CD14-positive monocyte (primary cell): ENCODE measurements around the gene CXCL5. TPM values are rescaled to one million over a fixed set of nuclear protein-coding genes. Genes with fewer than 3 reads are reported as not detected.
"Not testable (repeated sequence)": the region's sequence is repeated elsewhere in the genome, so short reads cannot be mapped to it uniquely, and the experiment has no call there.

Experiments used
- DNase-seq, 3 donors: peaks; one replicate each; pipeline ENCODE4 v3.0.0-alpha.2; 2011 to 2022
- H2AFZ ChIP-seq: 2 replicates; pipeline ENCODE4 v1.6.0; 2012; ENCODE audit warnings: mild to moderate bottlenecking, low read depth, low read length, inconsistent platforms; ENCODE audit not compliant: insufficient read depth, poor library complexity, severe bottlenecking
- H3K27ac ChIP-seq, 2 donors: 1 replicate in 1 of 2; 2 replicates in 1 of 2; pipeline ENCODE4 v1.5.1; 2012 to 2013; ENCODE audit warnings: low read length in 2 of 2, control low read depth in 1 of 2, inconsistent platforms in 1 of 2, low read depth in 1 of 2, mild to moderate bottlenecking in 1 of 2
- H3K27me3 ChIP-seq, 2 donors: one replicate each; pipeline versions ENCODE4 v1.6.0 to v1.6.1; 2011 to 2013; ENCODE audit warnings: low read length in 2 of 2; ENCODE audit not compliant: control insufficient read depth in 2 of 2, insufficient read depth in 2 of 2
- H3K36me3 ChIP-seq, 2 donors: replicated peaks in 1 of 2; 1 replicate in 1 of 2; 2 replicates in 1 of 2; pipeline versions ENCODE4 v1.5.1 to v1.6.1; 2012 to 2013; ENCODE audit warnings: low read length in 2 of 2, control low read depth in 1 of 2, inconsistent platforms in 1 of 2, mild to moderate bottlenecking in 1 of 2; ENCODE audit not compliant: insufficient read depth in 2 of 2, control insufficient read depth in 1 of 2
- H3K4me1 ChIP-seq, 2 donors: 1 replicate in 1 of 2; 2 replicates in 1 of 2; pipeline versions ENCODE4 v1.5.1 to v1.6.1; 2012 to 2013; ENCODE audit warnings: low read length in 2 of 2, control low read depth in 1 of 2, inconsistent platforms in 1 of 2, mild to moderate bottlenecking in 1 of 2, moderate library complexity in 1 of 2; ENCODE audit not compliant: insufficient read depth in 2 of 2, control insufficient read depth in 1 of 2
- H3K4me2 ChIP-seq: replicated peaks from 2 replicates; pipeline ENCODE3; 2012; ENCODE audit warnings: low read length, moderate library complexity, mild to moderate bottlenecking; ENCODE audit not compliant: poor library complexity, severe bottlenecking; ENCODE audit errors: extremely low read depth
- H3K4me3 ChIP-seq, 3 experiments: fragments of 200-600 bp in 1 of 3; sonication (generic) in 1 of 3; replicated peaks in 1 of 3; 1 replicate in 2 of 3; 2 replicates in 1 of 3; pipeline ENCODE4 v1.5.1; 2011 to 2013; ENCODE audit warnings: low read length in 3 of 3, mild to moderate bottlenecking in 3 of 3, control low read depth in 2 of 3, low read depth in 2 of 3, inconsistent platforms in 1 of 3, moderate library complexity in 1 of 3
- H3K79me2 ChIP-seq: 2 replicates; pipeline ENCODE4 v1.6.0; 2012; ENCODE audit warnings: mild to moderate bottlenecking, control low read depth, inconsistent platforms, low read length, moderate library complexity; ENCODE audit not compliant: insufficient read depth
- H3K9ac ChIP-seq: 2 replicates; pipeline ENCODE4 v1.6.0; 2017; ENCODE audit warnings: low read length, mild to moderate bottlenecking; ENCODE audit not compliant: insufficient read depth, poor library complexity, severe bottlenecking
- H3K9me3 ChIP-seq, 2 donors: replicated peaks in 1 of 2; 1 replicate in 1 of 2; 2 replicates in 1 of 2; pipeline versions ENCODE4 v1.5.1 to v1.6.1; 2012 to 2013; ENCODE audit warnings: low read length in 2 of 2, control low read depth in 1 of 2; ENCODE audit not compliant: control insufficient read depth in 1 of 2, insufficient read depth in 1 of 2
- H4K20me1 ChIP-seq: 2 replicates; pipeline ENCODE4 v1.6.0; 2012; ENCODE audit warnings: mild to moderate bottlenecking, low read length, control low read depth, moderate library complexity; ENCODE audit not compliant: insufficient read depth
- H3K27ac Mint-ChIP-seq, 7 donors: one replicate each; pipeline ENCODE4 v1.8.0; 2020; ENCODE audit warnings: mild to moderate bottlenecking in 7 of 7, mixed read lengths in 7 of 7, moderate library complexity in 6 of 7, inconsistent platforms in 2 of 7
- H3K27me3 Mint-ChIP-seq, 3 donors: one replicate each; pipeline ENCODE4 v1.8.0; 2021 to 2022; ENCODE audit warnings: low read depth in 3 of 3, mild to moderate bottlenecking in 3 of 3, mixed read lengths in 3 of 3, moderate library complexity in 3 of 3, inconsistent platforms in 1 of 3
- H3K36me3 Mint-ChIP-seq, 2 donors: one replicate each; pipeline ENCODE4 v1.8.0; 2020; ENCODE audit warnings: mixed read lengths in 2 of 2, inconsistent platforms in 1 of 2, mild to moderate bottlenecking in 1 of 2
- H3K4me1 Mint-ChIP-seq: one replicate; pipeline ENCODE4 v1.8.0; 2020; ENCODE audit warnings: mild to moderate bottlenecking, mixed read lengths
- H3K4me3 Mint-ChIP-seq, 2 donors: one replicate each; pipeline ENCODE4 v1.8.0; 2020; ENCODE audit warnings: mild to moderate bottlenecking in 2 of 2, mixed read lengths in 2 of 2, moderate library complexity in 1 of 2
- H3K9me3 Mint-ChIP-seq, 7 donors: one replicate each; pipeline ENCODE4 v1.8.0; 2020 to 2022; ENCODE audit warnings: mixed read lengths in 7 of 7, mild to moderate bottlenecking in 6 of 7, moderate library complexity in 6 of 7, inconsistent platforms in 2 of 7
- whole genome bisulfite sequencing: methylation state at CpG from one replicate; pipeline ENCODE4 v1.1.5; 2013; ENCODE audit warnings: missing lambda C conversion rate; ENCODE audit not compliant: insufficient coverage; 5-methylcytosine and 5-hydroxymethylcytosine counted together
- intact Hi-C, 2 donors: fragments of 100-400 bp; cut with micrococcal nuclease; formaldehyde crosslinking; loops; one replicate each; pipeline versions ENCODE4 v1.15.0 to v1.15.1; 2023
- polyA plus RNA-seq, 3 donors: library from polyadenylated mRNA; depleted of rRNA in 1 of 3; unstranded in 2 of 3; stranded (reverse) in 1 of 3; fragments of 300-500 nt in 2 of 3; fragments of >200 nt in 1 of 3; fragmentation: Illumina TruSeq in 2 of 3; gene quantifications; 1 replicate in 2 of 3; 2 replicates in 1 of 3; pipeline ENCODE4 v1.2.3, GENCODE V29; 2012 to 2021
- TF ChIP-seq, protein P1 (sequence below): fragments of 200-600 bp; IDR thresholded peaks from one replicate; pipeline ENCODE4 v1.8.0; 2022; ENCODE audit warnings: antibody characterized with exemption, mild to moderate bottlenecking

Gene CXCL5
- polyA plus RNA-seq, 3 donors = 0.15 TPM; not detected in 2

DNA sequence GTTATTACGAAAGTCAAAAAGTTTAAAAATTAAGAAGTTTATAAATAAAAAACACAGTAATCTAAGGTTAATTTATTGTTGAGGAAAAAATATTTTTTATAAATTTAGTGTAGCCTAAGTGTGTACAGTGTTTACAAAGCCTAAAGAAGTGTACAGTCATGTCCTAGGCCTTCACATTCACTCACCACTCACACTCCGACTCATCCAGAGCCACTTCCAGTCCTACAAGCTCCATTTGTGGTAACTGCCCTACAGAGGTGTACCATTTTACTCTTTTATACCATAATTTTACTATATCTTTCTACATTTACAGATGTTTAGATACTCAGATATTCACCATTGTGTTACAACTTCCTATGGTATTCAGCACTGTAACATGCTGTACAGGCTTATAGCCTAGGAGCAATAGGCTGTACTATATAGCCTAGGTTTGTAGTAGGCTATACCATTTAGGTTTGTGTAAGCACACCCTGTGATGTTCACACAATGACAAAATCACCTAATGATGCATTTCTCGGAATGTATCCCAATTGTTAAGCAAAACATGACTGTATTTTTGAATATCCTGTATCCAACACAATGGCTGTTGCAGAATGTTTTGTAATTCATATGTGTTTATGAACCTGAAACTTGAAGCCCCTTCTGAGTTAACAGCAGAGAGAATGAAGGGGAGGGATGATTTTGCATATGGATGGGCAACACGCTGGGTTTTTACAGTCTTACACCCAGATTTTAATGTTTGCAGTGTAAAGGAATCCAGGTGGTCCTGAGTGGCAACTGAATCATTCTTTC, 13.5 kb downstream of the CXCL5 start:
- no peak for DNase-seq
- Mint-ChIP-seq H3K9me3 (peaks cover 0 to 3% (median 0%) of the 10 kb centered on the region in 7 donors), H3K4me3 (no peak overlapping the region), H3K4me1 (peaks cover 10% of the 10 kb centered on the region), H3K27me3 (peaks cover 4 to 9% (median 8%) of the 10 kb centered on the region in 3 donors), H3K36me3 (no peaks in the 10 kb centered on the region), H3K27ac (no peak overlapping the region)
- no CpG with 5 or more reads among the region's 4 CpGs for WGBS
- no peak overlapping the region for H3K4me3 ChIP-seq
- intact Hi-C loops = no loop called here
- no peak overlapping the region for H3K9ac ChIP-seq
- no peaks in the 10 kb centered on the region for H4K20me1 ChIP-seq
- no peak overlapping the region for H3K27ac ChIP-seq
- H3K9me3 ChIP-seq = no peaks in the 10 kb centered on the region
- TF ChIP-seq, protein P1, sequence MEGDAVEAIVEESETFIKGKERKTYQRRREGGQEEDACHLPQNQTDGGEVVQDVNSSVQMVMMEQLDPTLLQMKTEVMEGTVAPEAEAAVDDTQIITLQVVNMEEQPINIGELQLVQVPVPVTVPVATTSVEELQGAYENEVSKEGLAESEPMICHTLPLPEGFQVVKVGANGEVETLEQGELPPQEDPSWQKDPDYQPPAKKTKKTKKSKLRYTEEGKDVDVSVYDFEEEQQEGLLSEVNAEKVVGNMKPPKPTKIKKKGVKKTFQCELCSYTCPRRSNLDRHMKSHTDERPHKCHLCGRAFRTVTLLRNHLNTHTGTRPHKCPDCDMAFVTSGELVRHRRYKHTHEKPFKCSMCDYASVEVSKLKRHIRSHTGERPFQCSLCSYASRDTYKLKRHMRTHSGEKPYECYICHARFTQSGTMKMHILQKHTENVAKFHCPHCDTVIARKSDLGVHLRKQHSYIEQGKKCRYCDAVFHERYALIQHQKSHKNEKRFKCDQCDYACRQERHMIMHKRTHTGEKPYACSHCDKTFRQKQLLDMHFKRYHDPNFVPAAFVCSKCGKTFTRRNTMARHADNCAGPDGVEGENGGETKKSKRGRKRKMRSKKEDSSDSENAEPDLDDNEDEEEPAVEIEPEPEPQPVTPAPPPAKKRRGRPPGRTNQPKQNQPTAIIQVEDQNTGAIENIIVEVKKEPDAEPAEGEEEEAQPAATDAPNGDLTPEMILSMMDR = no peak
- no peak overlapping the region for H2AFZ ChIP-seq
- no peaks in the 10 kb centered on the region for H3K79me2 ChIP-seq
- no peak overlapping the region for H3K4me2 ChIP-seq
- no peaks in the 10 kb centered on the region for H3K36me3 ChIP-seq
- peaks cover 0 to 6% of the 10 kb centered on the region in 2 donors for H3K27me3 ChIP-seq
- peaks cover 0 to 4% of the 10 kb centered on the region in 2 donors for H3K4me1 ChIP-seq

DNA sequence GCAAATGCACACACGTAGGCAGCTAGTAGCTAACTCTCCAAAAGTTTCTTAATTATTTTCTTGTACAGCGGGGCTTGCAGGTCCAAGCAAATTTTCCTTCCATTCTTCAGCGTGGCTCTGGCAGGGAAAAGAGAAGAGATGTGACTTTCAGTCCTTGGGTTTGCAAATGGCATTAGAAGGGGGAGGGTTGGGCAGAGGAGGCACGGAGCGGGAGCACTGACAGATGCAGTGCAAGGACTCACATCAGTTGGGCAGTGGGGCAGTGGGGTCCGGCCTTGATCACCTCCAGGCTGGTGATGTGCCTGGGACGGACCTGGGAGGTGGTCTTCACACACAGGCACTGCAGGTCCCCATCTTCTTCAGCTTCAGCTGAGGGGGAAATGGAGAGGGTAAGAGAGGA, 17.3 kb downstream of the CXCL5 start:
- H3K27me3 Mint-ChIP-seq, H3K79me2 ChIP-seq, H3K9ac ChIP-seq, DNase-seq, H3K36me3 ChIP-seq, H3K4me3 ChIP-seq, intact Hi-C loops, H2AFZ ChIP-seq, H3K27me3 ChIP-seq, H3K27ac Mint-ChIP-seq, H3K4me1 ChIP-seq, H3K9me3 ChIP-seq, H4K20me1 ChIP-seq, H3K36me3 Mint-ChIP-seq, H3K4me1 Mint-ChIP-seq, H3K9me3 Mint-ChIP-seq, H3K27ac ChIP-seq, H3K4me2 ChIP-seq: not testable (repeated sequence)
- WGBS = 100% methylated on average over 1 of the region's 7 CpGs
- H3K4me3 Mint-ChIP-seq = peak overlapping the region in 1 of 2 donors; percentile 27
